Neural cell (in vitro differentiated cells): ENCODE results near the gene FARP1. TPM values are rescaled to one million over a fixed set of nuclear protein-coding genes. Genes with fewer than 3 reads are reported as not detected.

Source experiments
- H2AFZ ChIP-seq: fragments of 200-600, 300-800 bp; sonication (generic), shearing (Covaris generic); 2 replicates; pipeline ENCODE4 v1.6.0; 2014; ENCODE audit warnings: low read depth, mild to moderate bottlenecking, antibody characterized with exemption, low read length, moderate library complexity
- H3F3A ChIP-seq: fragments of 200-600 bp; shearing (Covaris generic); 2 replicates; pipeline ENCODE4 v1.6.1; 2016; ENCODE audit warnings: mild to moderate bottlenecking, moderate library complexity, mixed read lengths, antibody characterized with exemption, low read length; ENCODE audit not compliant: insufficient read depth, poor library complexity, severe bottlenecking
- H3K27ac ChIP-seq: fragments of 200-600, 300-800 bp; sonication (generic), shearing (Covaris generic); 2 replicates; pipeline ENCODE4 v1.5.1; 2014; ENCODE audit warnings: mild to moderate bottlenecking, low read length, moderate library complexity
- H3K27me3 ChIP-seq: fragments of 300-800, 200-600 bp; sonication (generic), shearing (Covaris generic); 2 replicates; pipeline ENCODE4 v1.6.0; 2014; ENCODE audit warnings: mild to moderate bottlenecking, low read depth, low read length, moderate library complexity; ENCODE audit not compliant: insufficient read depth
- H3K36me3 ChIP-seq: fragments of 300-800, 200-600 bp; sonication (generic), shearing (Covaris generic); 2 replicates; pipeline ENCODE4 v1.5.1; 2014; ENCODE audit warnings: mild to moderate bottlenecking, antibody characterized with exemption, low read length, moderate library complexity; ENCODE audit not compliant: insufficient read depth
- H3K4me2 ChIP-seq: fragments of 300-800, 200-600 bp; sonication (generic), shearing (Covaris generic); 2 replicates; pipeline ENCODE4 v1.6.0; 2014; ENCODE audit warnings: mild to moderate bottlenecking, low read length
- H3K4me3 ChIP-seq: fragments of 300-800, 200-600 bp; sonication (generic), shearing (Covaris generic); 2 replicates; pipeline ENCODE4 v1.5.1; 2014; ENCODE audit warnings: mild to moderate bottlenecking, low read length, moderate library complexity
- H3K79me2 ChIP-seq: fragments of 200-600 bp; shearing (Covaris generic); replicated peaks from 2 replicates; pipeline ENCODE4 v1.6.0; 2014; ENCODE audit warnings: mild to moderate bottlenecking, low read length, moderate library complexity; ENCODE audit not compliant: insufficient read depth
- H3K9ac ChIP-seq: fragments of 300-800, 200-600 bp; sonication (generic), shearing (Covaris generic); 2 replicates; pipeline ENCODE4 v1.6.1; 2016; ENCODE audit warnings: mild to moderate bottlenecking, low read length, mixed read lengths
- H3K9me2 ChIP-seq: fragments of 200-600 bp; shearing (Covaris generic); 2 replicates; pipeline ENCODE4 v1.6.1; 2016; ENCODE audit warnings: mild to moderate bottlenecking, low read length, mixed read lengths; ENCODE audit not compliant: insufficient read depth
- H3K9me3 ChIP-seq: fragments of 200-600, 300-800 bp; sonication (generic), shearing (Covaris generic); 2 replicates; pipeline ENCODE4 v1.6.1; 2016; ENCODE audit warnings: mild to moderate bottlenecking, mixed run types, low read length, moderate library complexity, mixed read lengths
- H4K20me1 ChIP-seq: fragments of 200-600 bp; shearing (Covaris generic); 2 replicates; pipeline ENCODE4 v1.6.1; 2016; ENCODE audit warnings: mild to moderate bottlenecking, mixed run types; ENCODE audit not compliant: insufficient read depth
- EP300 ChIP-seq: fragments of 450-650 bp; conservative IDR thresholded peaks from 2 replicates; pipeline ENCODE4 v1.6.1; 2014; ENCODE audit warnings: antibody characterized with exemption, mild to moderate bottlenecking, moderate library complexity; ENCODE audit not compliant: poor library complexity, severe bottlenecking
- EZH2 ChIP-seq: fragments of 200-600, 300-800 bp; shearing (Covaris generic), sonication (generic); IDR thresholded peaks from 2 replicates; pipeline ENCODE4 v1.6.1; 2014; ENCODE audit warnings: antibody characterized with exemption, low read length, borderline replicate concordance, mild to moderate bottlenecking; ENCODE audit not compliant: insufficient read depth, poor library complexity, severe bottlenecking
- MXI1 ChIP-seq: fragments of 450-650 bp; conservative IDR thresholded peaks from 2 replicates; pipeline ENCODE4 v1.6.1; 2014; ENCODE audit warnings: antibody characterized with exemption, mild to moderate bottlenecking; ENCODE audit not compliant: poor library complexity, severe bottlenecking
- POLR2AphosphoS5 ChIP-seq: IDR thresholded peaks from 2 replicates; pipeline ENCODE4 v1.6.1; 2012
- RAD21 ChIP-seq: fragments of 450-650 bp; conservative IDR thresholded peaks from 2 replicates; pipeline ENCODE4 v1.6.1; 2014; ENCODE audit warnings: antibody characterized with exemption, mild to moderate bottlenecking, moderate library complexity
- SMC3 ChIP-seq: fragments of 450-650 bp; conservative IDR thresholded peaks from 2 replicates; pipeline ENCODE4 v1.6.1; 2014; ENCODE audit warnings: antibody characterized with exemption, mild to moderate bottlenecking, moderate library complexity; ENCODE audit not compliant: poor library complexity
- TAF1 ChIP-seq: IDR thresholded peaks from 2 replicates; pipeline ENCODE4 v1.6.1; 2012; ENCODE audit warnings: low read depth
- polyA plus RNA-seq: library from polyadenylated mRNA; depleted of rRNA; stranded (reverse); fragments of >200 nt; gene quantifications from 2 replicates; pipeline ENCODE4 v1.2.3, GENCODE V29; 2014
- TF ChIP-seq, protein P1 (sequence below): fragments of 450-650 bp; IDR thresholded peaks from 2 replicates; pipeline ENCODE4 v1.5.1; 2014; ENCODE audit warnings: antibody characterized with exemption, mild to moderate bottlenecking, moderate library complexity; ENCODE audit not compliant: poor library complexity, severe bottlenecking
- TF ChIP-seq, protein P2 (sequence below): IDR thresholded peaks from 2 replicates; pipeline ENCODE4 v1.6.1; 2012; ENCODE audit warnings: borderline replicate concordance

The FARP1 gene
- polyA plus RNA-seq, 1 donor from 2014 or later: 19.7 TPM

DNA sequence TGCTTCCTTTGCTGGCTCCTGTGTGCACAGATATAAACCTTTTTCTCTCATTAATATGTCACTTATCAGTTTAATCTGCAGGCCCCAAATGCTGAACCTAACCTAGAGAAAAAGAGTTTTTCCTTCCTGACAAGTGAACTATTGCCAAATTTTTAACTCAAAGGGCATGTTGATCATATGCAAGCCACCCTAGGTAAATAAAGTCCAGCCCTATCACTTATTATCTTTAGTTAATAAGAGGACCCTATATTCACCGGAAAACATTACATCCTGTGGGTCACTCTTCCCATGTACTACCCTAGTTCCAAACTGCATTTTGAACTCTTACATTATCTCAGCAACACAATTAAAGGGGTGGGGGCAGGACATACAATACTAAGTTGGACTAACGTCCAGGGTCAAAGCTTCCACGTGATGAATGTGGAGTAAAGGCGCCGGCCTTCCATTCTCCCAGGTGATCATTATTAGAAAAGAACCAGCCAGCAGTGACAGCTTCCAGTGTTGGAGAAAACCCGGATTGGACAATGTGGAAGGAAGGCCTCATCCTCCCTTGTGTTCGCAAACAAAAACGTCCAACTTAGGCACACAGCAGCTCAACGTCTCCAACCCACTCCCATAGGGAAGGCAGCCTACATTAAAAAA lies 347.4 kb downstream of the FARP1 start:
- Histone ChIP-seq H3K79me2 (peaks cover 8% of the 10 kb centered on the region), H2AFZ (no peak overlapping the region), H3K27ac (no peak overlapping the region), H3K4me2 (no peak overlapping the region), H3K4me3 (no peak overlapping the region), H3K9ac (no peak overlapping the region), H3F3A (no peaks in the 10 kb centered on the region), H4K20me1 (no peaks in the 10 kb centered on the region), H3K36me3 (no peaks in the 10 kb centered on the region), H3K9me3 (no peaks in the 10 kb centered on the region), H3K9me2 (no peaks in the 10 kb centered on the region), H3K27me3 (no peaks in the 10 kb centered on the region)
- TF ChIP-seq POLR2AphosphoS5 (no peak), EP300 (no peak)
- TF ChIP-seq, protein P1, sequence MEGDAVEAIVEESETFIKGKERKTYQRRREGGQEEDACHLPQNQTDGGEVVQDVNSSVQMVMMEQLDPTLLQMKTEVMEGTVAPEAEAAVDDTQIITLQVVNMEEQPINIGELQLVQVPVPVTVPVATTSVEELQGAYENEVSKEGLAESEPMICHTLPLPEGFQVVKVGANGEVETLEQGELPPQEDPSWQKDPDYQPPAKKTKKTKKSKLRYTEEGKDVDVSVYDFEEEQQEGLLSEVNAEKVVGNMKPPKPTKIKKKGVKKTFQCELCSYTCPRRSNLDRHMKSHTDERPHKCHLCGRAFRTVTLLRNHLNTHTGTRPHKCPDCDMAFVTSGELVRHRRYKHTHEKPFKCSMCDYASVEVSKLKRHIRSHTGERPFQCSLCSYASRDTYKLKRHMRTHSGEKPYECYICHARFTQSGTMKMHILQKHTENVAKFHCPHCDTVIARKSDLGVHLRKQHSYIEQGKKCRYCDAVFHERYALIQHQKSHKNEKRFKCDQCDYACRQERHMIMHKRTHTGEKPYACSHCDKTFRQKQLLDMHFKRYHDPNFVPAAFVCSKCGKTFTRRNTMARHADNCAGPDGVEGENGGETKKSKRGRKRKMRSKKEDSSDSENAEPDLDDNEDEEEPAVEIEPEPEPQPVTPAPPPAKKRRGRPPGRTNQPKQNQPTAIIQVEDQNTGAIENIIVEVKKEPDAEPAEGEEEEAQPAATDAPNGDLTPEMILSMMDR: no peak

DNA sequence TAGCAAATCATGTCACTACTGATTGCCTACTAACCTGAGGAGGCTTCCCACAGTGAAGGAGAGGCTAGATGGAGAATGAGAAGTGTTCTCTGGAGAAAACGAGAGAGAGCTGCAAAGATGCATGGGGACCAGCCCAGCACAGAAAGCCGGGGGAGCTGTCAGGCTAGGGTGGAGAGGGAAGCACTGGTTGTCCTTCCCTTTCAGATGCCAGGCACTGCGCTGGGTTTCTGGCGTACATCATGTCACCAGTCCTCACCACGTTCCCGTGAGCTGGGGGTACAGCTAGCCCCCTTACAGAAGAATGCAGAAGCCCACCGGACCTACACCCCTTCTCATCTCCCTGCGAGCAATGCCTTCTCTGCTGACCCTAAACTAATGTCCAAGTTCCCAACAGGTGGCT lies 348.0 kb downstream of the FARP1 start:
- H4K20me1 ChIP-seq: no peaks in the 10 kb centered on the region
- H3K36me3 ChIP-seq: no peaks in the 10 kb centered on the region
- H3K27me3 ChIP-seq: no peaks in the 10 kb centered on the region
- peaks cover 8% of the 10 kb centered on the region for H3K79me2 ChIP-seq
- TF ChIP-seq EP300 (no peak), POLR2AphosphoS5 (no peak), TAF1 (no peak), EZH2 (no peak), SMC3 (no peak), RAD21 (no peak), MXI1 (no peak)
- TF ChIP-seq, protein P2, sequence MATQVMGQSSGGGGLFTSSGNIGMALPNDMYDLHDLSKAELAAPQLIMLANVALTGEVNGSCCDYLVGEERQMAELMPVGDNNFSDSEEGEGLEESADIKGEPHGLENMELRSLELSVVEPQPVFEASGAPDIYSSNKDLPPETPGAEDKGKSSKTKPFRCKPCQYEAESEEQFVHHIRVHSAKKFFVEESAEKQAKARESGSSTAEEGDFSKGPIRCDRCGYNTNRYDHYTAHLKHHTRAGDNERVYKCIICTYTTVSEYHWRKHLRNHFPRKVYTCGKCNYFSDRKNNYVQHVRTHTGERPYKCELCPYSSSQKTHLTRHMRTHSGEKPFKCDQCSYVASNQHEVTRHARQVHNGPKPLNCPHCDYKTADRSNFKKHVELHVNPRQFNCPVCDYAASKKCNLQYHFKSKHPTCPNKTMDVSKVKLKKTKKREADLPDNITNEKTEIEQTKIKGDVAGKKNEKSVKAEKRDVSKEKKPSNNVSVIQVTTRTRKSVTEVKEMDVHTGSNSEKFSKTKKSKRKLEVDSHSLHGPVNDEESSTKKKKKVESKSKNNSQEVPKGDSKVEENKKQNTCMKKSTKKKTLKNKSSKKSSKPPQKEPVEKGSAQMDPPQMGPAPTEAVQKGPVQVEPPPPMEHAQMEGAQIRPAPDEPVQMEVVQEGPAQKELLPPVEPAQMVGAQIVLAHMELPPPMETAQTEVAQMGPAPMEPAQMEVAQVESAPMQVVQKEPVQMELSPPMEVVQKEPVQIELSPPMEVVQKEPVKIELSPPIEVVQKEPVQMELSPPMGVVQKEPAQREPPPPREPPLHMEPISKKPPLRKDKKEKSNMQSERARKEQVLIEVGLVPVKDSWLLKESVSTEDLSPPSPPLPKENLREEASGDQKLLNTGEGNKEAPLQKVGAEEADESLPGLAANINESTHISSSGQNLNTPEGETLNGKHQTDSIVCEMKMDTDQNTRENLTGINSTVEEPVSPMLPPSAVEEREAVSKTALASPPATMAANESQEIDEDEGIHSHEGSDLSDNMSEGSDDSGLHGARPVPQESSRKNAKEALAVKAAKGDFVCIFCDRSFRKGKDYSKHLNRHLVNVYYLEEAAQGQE: no peak
- TF ChIP-seq, protein P1: no peak
- H3K4me3 ChIP-seq: no peak overlapping the region
- no peak overlapping the region for H3K27ac ChIP-seq
- no peak overlapping the region for H3K9ac ChIP-seq
- no peak overlapping the region for H2AFZ ChIP-seq
- no peaks in the 10 kb centered on the region for H3K9me3 ChIP-seq
- no peaks in the 10 kb centered on the region for H3F3A ChIP-seq
- no peaks in the 10 kb centered on the region for H3K9me2 ChIP-seq
- no peak overlapping the region for H3K4me2 ChIP-seq
